ENCODE results near the gene TNKS2. TPM values are rescaled to one million over a fixed set of nuclear protein-coding genes. Genes with fewer than 3 reads are reported as not detected.
A peak's percentile ranks its signal among the peaks of the same experiment; 100 is the strongest.
"Not testable (repeated sequence)": the region's sequence is repeated elsewhere in the genome, so short reads cannot be mapped to it uniquely, and the experiment has no call there.

The TNKS2 gene
- total RNA-seq, 2 experiments from 2014 or later, result 33.8 to 36.3 TPM

GRCh38 chr10:91885362-91886079 is 87.3 kb downstream of the TNKS2 start:
- Mint-ChIP-seq H3K27me3 (peaks cover 26% of the 10 kb centered on the region), H3K4me3 (no peak overlapping the region), H3K4me1 (peaks cover 9% of the 10 kb centered on the region), H3K36me3 (ENCODE audit: low read depth) (no peaks in the 10 kb centered on the region), H3K27ac (no peak overlapping the region), H3K9me3 (no peaks in the 10 kb centered on the region)
- ChIA-PET POLR2A (no interaction called here), CTCF (interaction anchor here (1.0 kb wide), 1 partner anchor 13 kb away, joined by 3 read pairs; no protein-coding TSS in a partner anchor)
- DNase-seq, result no peak

GRCh38 chr10:91886954-91887271 is 88.7 kb downstream of the TNKS2 start:
- ChIA-PET CTCF (interaction anchor here (0.8 to 1.2 kb wide), 3 partner anchors 10 to 22 kb away, joined by 3 read pairs; no protein-coding TSS in a partner anchor), POLR2A (no interaction called here)
- H3K36me3 Mint-ChIP-seq (ENCODE audit: low read depth), result no peaks in the 10 kb centered on the region
- H3K9me3 Mint-ChIP-seq, result no peaks in the 10 kb centered on the region
- peak overlapping the region; percentile 80 for H3K4me3 Mint-ChIP-seq
- no peak for DNase-seq
- H3K27me3 Mint-ChIP-seq, result peaks cover 28% of the 10 kb centered on the region
- peaks cover 9% of the 10 kb centered on the region for H3K4me1 Mint-ChIP-seq
- no peak overlapping the region for H3K27ac Mint-ChIP-seq

GRCh38 chr10:91887272-91888076 is 89.2 kb downstream of the TNKS2 start:
- no peak for DNase-seq
- Mint-ChIP-seq H3K27ac (peak overlapping the region; percentile 9), H3K9me3 (no peaks in the 10 kb centered on the region), H3K4me1 (peaks cover 9% of the 10 kb centered on the region), H3K4me3 (peak overlapping the region; percentile 80), H3K36me3 (ENCODE audit: low read depth) (no peaks in the 10 kb centered on the region), H3K27me3 (peaks cover 28% of the 10 kb centered on the region)
- ChIA-PET POLR2A (interaction anchor here (0.6 kb wide), 1 partner anchor 25 kb away, joined by 9 read pairs; no protein-coding TSS in a partner anchor), CTCF (interaction anchor here (0.8 to 1.2 kb wide), 3 partner anchors 10 to 21 kb away, joined by 3 read pairs; no protein-coding TSS in a partner anchor)

- no peak for DNase-seq
- CTCF ChIA-PET, result interaction anchor here (1.1 kb wide), 1 partner anchor 56 kb away, joined by 3 read pairs; no protein-coding TSS in a partner anchor
- H3K27me3 Mint-ChIP-seq, result peaks cover 18% of the 10 kb centered on the region
- no peak overlapping the region for H3K27ac Mint-ChIP-seq
- H3K4me1 Mint-ChIP-seq, result peaks cover 9% of the 10 kb centered on the region
- no peaks in the 10 kb centered on the region for H3K9me3 Mint-ChIP-seq
- no peak overlapping the region for H3K4me3 Mint-ChIP-seq
- POLR2A ChIA-PET, result no interaction called here
- H3K36me3 Mint-ChIP-seq (ENCODE audit: low read depth), result no peaks in the 10 kb centered on the region
Measured at GRCh38 chr10:91891125-91892001, 93.1 kb downstream of the TNKS2 start.

- ChIA-PET POLR2A (no interaction called here), CTCF (interaction anchor here (0.6 to 0.7 kb wide), 2 partner anchors 65 to 79 kb away, joined by 3 to 5 read pairs; no protein-coding TSS in a partner anchor)
- H3K27me3 Mint-ChIP-seq, result peaks cover 17% of the 10 kb centered on the region
- peaks cover under 1% of the 10 kb centered on the region for H3K4me1 Mint-ChIP-seq
- H3K36me3 Mint-ChIP-seq (ENCODE audit: low read depth), result no peaks in the 10 kb centered on the region
- no peak overlapping the region for H3K27ac Mint-ChIP-seq
- no peak overlapping the region for H3K4me3 Mint-ChIP-seq
- no peak for DNase-seq
- H3K9me3 Mint-ChIP-seq, result no peaks in the 10 kb centered on the region
Measured at GRCh38 chr10:91893051-91893450, 94.8 kb downstream of the TNKS2 start.

GRCh38 chr10:91894261-91894685 is 96.0 kb downstream of the TNKS2 start:
- CTCF ChIA-PET, result interaction anchor here (1.0 kb wide), 1 partner anchor 14 kb away, joined by 3 read pairs; no protein-coding TSS in a partner anchor
- H3K4me1 Mint-ChIP-seq; POLR2A ChIA-PET; H3K9me3 Mint-ChIP-seq; H3K27ac Mint-ChIP-seq; H3K36me3 Mint-ChIP-seq (ENCODE audit: low read depth); H3K4me3 Mint-ChIP-seq; DNase-seq: not testable (repeated sequence)
- H3K27me3 Mint-ChIP-seq, result peaks cover 17% of the 10 kb centered on the region

- DNase-seq, result no peak
- H3K27ac Mint-ChIP-seq, result no peak overlapping the region
- ChIA-PET POLR2A (no interaction called here), CTCF (no interaction called here)
- peaks cover 5% of the 10 kb centered on the region for H3K9me3 Mint-ChIP-seq
- H3K27me3 Mint-ChIP-seq, result peaks cover 9% of the 10 kb centered on the region
- H3K36me3 Mint-ChIP-seq (ENCODE audit: low read depth), result no peaks in the 10 kb centered on the region
- peaks cover 2% of the 10 kb centered on the region for H3K4me1 Mint-ChIP-seq
- no peak overlapping the region for H3K4me3 Mint-ChIP-seq
Measured at GRCh38 chr10:91896212-91896756, 98.1 kb downstream of the TNKS2 start.

GRCh38 chr10:91897421-91897820 is 99.2 kb downstream of the TNKS2 start:
- no peak for DNase-seq
- ChIA-PET POLR2A (no interaction called here), CTCF (no interaction called here)
- peaks cover 7% of the 10 kb centered on the region for H3K9me3 Mint-ChIP-seq
- peaks cover 13% of the 10 kb centered on the region for H3K4me1 Mint-ChIP-seq
- no peaks in the 10 kb centered on the region for H3K36me3 Mint-ChIP-seq (ENCODE audit: low read depth)
- H3K27me3 Mint-ChIP-seq, result peaks cover 9% of the 10 kb centered on the region
- H3K27ac Mint-ChIP-seq, result no peak overlapping the region
- no peak overlapping the region for H3K4me3 Mint-ChIP-seq

- peak; percentile 47 for DNase-seq
- Mint-ChIP-seq H3K27ac (peak overlapping the region; percentile 55), H3K4me3 (no peak overlapping the region), H3K9me3 (peaks cover 7% of the 10 kb centered on the region), H3K27me3 (peaks cover 8% of the 10 kb centered on the region), H3K36me3 (ENCODE audit: low read depth) (peaks cover 6% of the 10 kb centered on the region), H3K4me1 (peaks cover 20% of the 10 kb centered on the region)
- CTCF ChIA-PET, result interaction anchor here (0.6 to 1.1 kb wide), 3 partner anchors 22 to 138 kb away, joined by 3 to 4 read pairs (median 3); no protein-coding TSS in a partner anchor
- POLR2A ChIA-PET, result interaction anchor here (0.6 kb wide), 1 partner anchor 700 kb away, joined by 3 read pairs; no protein-coding TSS in a partner anchor
Measured at GRCh38 chr10:91901784-91902677, 103.8 kb downstream of the TNKS2 start.

- no peaks in the 10 kb centered on the region for H3K9me3 Mint-ChIP-seq
- peaks cover 3% of the 10 kb centered on the region for H3K27me3 Mint-ChIP-seq
- no peak for DNase-seq
- ChIA-PET POLR2A (no interaction called here), CTCF (interaction anchor here (0.8 to 1.2 kb wide), 2 partner anchors 28 to 416 kb away, joined by 5 read pairs; no protein-coding TSS in a partner anchor)
- H3K4me3 Mint-ChIP-seq, result peak overlapping the region; percentile 83
- H3K27ac Mint-ChIP-seq, result no peak overlapping the region
- peaks cover 6% of the 10 kb centered on the region for H3K36me3 Mint-ChIP-seq (ENCODE audit: low read depth)
- H3K4me1 Mint-ChIP-seq, result peaks cover 29% of the 10 kb centered on the region
Measured at GRCh38 chr10:91907033-91907594, 108.9 kb downstream of the TNKS2 start.

GRCh38 chr10:91907914-91908336 is 109.7 kb downstream of the TNKS2 start:
- Mint-ChIP-seq H3K4me1 (peaks cover 26% of the 10 kb centered on the region), H3K9me3 (no peaks in the 10 kb centered on the region), H3K36me3 (ENCODE audit: low read depth) (peaks cover 6% of the 10 kb centered on the region), H3K27me3 (peaks cover 5% of the 10 kb centered on the region), H3K4me3 (peak overlapping the region; percentile 83), H3K27ac (peak overlapping the region; percentile 84)
- ChIA-PET POLR2A (no interaction called here), CTCF (interaction anchor here (0.7 to 1.6 kb wide), 8 partner anchors 10 to 571 kb away, joined by 3 to 5 read pairs (median 3); no protein-coding TSS in a partner anchor)
- DNase-seq, result no peak

All from activated CD4-positive, alpha-beta T cell treated with anti-CD3 and anti-CD28 coated beads, Interleukin-2, amount 10 ng/mL, durations not matched to agents 7 days and 5 days (primary cell).